GM21390 (cell line): ENCODE results near the gene PRRG1.
"Not testable (repeated sequence)": the region's sequence is repeated elsewhere in the genome, so short reads cannot be mapped to it uniquely, and the experiment has no call there.

Experiments
- ATAC-seq: cut with Tn5 transposase; IDR thresholded peaks from one replicate; pipeline ENCODE4 v1.9.1; 2021; ENCODE audit not compliant: unreplicated experiment

Gene PRRG1

DNA sequence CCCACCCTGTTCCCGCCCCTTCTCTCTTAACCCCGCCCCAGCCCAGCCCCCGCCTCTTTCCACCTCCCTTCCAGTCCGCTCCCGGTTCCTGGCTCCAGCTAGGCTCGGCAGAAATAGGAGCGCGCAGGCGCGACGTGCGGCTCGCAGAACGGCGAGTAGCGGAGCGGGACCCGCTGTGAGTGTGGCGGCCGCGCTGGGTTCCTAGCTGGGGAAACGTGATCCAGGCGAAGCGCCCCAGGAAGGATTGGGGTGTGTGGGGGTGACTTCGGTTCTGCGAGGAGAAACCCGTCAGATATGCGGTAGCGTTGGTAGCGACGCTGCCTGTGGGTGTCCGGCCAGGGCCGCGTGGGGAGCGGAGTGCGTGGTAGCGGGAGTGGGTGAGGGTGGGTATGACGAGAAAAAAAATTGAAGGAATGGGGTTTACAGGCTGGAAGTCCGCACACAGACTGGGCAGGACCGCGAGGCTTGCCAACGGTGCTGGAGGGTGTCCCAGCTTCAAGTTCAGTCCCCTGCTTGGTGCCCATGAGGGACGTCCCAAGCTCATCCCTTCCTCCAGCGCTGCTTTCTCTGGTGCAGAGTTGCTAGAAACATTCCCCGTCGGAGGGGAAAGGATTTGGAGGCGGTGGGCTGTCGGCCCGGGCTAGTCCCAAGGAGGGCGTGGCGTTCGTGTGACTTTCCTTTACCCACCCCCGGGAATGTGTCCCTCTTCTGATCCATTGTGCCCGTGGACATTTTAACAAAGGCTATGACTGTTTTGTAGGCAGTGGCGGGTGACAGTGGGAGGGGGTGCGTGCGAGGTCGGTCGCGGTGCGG lies at the start of gene PRRG1:
Gene PRRG1, plus strand, starts transcription at position 144 of the 813 bp plus-strand sequence. CDS start 56,886 bp downstream, outside the sequence.
- no peak for ATAC-seq

GRCh38 chrX:37302569-37302968 lies 46.6 kb upstream of the PRRG1 start:
- ATAC-seq = no peak

DNA sequence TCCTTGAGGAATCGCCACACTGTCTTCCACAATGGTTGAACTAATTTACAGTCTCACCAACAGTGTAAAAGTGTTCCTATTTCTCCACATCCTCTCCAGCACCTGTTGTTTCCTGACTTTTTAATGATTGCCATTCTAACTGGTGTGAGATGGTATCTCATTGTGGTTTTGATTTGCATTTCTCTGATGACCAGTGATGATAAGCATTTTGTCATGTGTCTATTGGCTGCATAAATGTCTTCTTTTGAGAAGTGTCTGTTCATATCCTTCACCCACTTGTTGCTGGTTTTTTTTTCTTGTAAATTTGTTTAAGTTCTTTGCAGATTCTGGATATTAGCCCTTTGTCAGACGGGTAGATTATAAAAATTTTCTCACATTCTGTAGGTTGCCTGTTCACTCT lies 43.9 kb upstream of the PRRG1 start:
- ATAC-seq = not testable (repeated sequence)

- ATAC-seq = no peak
Observed at GRCh38 chrX:37314531-37314930, 34.6 kb upstream of the PRRG1 start.

- no peak for ATAC-seq
Observed at GRCh38 chrX:37315511-37316248, 33.5 kb upstream of the PRRG1 start.

- no peak for ATAC-seq
Observed at GRCh38 chrX:37320541-37321203, 28.5 kb upstream of the PRRG1 start.

DNA sequence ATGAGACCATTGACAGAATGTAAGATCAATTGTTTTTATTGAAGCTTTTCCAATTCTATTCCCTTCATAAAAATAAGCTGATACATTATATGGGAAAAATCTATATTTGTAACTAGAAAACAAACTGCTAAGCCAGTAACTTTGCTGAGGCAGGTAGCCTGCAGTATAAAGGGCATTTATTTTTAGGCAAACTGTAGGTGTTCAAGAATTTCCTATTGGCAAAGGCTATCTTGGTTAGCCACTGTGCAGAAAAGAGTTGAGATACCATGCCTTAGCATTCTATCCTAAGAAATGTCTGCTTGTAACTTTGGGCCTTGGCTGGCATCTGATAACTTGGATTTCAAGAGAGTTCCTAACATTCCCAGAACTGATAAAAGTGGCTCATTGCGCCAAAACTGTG lies 18.5 kb upstream of the PRRG1 start:
- no peak for ATAC-seq

GRCh38 chrX:37331546-37331945 lies 17.6 kb upstream of the PRRG1 start:
- ATAC-seq = no peak

GRCh38 chrX:37332055-37332454 lies 17.1 kb upstream of the PRRG1 start:
- no peak for ATAC-seq

- ATAC-seq = no peak
Observed at GRCh38 chrX:37332987-37333658, 16.0 kb upstream of the PRRG1 start.

DNA sequence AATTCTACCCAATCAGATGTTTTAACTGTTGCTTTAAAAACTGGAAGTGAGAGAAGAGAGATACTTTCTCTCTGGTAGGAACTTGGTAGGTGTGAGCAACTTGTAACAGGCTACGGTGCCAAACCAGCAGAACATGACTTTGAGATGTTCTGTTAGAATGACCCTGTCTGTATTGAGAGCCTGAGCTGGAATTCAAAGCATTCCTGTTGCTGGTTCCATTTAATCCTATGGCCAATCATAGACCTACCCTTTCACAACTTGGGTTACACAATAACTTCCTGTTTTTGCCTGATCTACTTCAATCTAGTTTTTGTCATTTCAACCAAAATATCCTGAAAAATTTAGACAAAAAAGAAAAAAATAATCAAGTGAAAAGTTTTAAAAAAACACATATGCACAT lies 1.7 kb upstream of the PRRG1 start:
- no peak for ATAC-seq

GRCh38 chrX:37348231-37348970 lies 763 bp upstream of the PRRG1 start:
- no peak for ATAC-seq

DNA sequence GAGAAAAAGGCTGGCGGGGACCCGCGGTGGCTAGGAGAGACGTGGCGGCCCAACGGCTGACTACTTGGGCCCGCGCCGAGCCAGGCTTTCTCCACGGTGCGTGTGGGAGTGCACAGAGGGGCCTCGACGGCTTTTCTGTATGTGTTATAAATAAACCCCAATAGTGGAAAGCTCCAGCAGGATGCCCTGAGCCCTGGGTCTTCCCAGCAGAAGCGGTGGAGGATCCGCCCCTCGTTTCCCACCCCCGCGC lies 268 bp upstream of the PRRG1 start:
- no peak for ATAC-seq

- ATAC-seq = no peak
Observed at GRCh38 chrX:37350034-37350365, 836 bp downstream of the PRRG1 start.

GRCh38 chrX:37353646-37354045 lies 4.5 kb downstream of the PRRG1 start:
- ATAC-seq = no peak

GRCh38 chrX:37357436-37357835 lies 8.3 kb downstream of the PRRG1 start:
- ATAC-seq = no peak

GRCh38 chrX:37361596-37361995 lies 12.4 kb downstream of the PRRG1 start:
- no peak for ATAC-seq

DNA sequence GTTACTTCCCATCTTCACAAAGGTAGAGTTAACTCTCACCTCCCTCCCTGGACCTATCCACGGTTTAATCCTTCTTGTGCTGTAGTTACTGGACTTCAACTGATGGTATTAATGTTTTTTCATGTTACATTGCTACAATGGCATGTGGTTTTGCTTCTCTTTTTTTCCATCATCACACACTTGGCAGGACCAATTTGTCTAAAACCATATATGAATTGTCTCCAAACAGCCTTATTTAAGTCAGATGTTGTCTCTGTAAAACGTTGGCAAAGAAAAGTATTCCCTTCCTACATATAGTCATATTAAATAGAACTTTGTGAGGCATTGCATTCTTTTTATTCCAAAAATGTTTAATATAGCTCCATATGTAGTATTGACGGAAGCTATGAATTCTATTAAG lies 15.5 kb downstream of the PRRG1 start:
- ATAC-seq = no peak

DNA sequence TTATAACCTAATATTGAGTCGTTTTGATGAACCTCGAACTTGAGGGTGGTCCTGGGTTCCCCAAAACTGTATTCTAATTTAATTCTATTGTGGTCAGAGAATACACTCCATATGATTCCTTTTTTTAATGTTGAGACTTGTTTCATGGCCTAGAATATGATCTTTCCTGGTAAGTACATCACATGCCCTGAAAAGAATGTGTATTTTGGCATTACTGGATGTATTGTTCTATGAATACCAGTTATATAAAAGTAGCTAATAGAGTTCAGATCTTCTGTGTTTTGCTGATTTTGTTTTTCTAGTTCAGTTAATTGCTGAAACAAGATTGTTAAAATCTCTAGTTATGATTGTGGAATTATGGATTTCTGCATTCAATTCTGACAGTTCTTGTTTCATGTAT lies 18.8 kb downstream of the PRRG1 start:
- no peak for ATAC-seq

GRCh38 chrX:37370499-37371141 lies 21.5 kb downstream of the PRRG1 start:
- ATAC-seq = no peak
